Psoas muscle (tissue), 8 donors: ENCODE data around the gene TMEM121B. TPM values are rescaled to one million over a fixed set of nuclear protein-coding genes. Genes with fewer than 3 reads are reported as not detected.

Experiments used
- ATAC-seq, 4 donors: fragments of 200-7000 bp; cut with Tn5 transposase; one replicate each; pipeline ENCODE4 v1.9.1; 2020; ENCODE audit warnings: moderate library complexity in 3 of 4, mild to moderate bottlenecking in 2 of 4
- DNase-seq, 2 donors: peaks; one replicate each; pipeline ENCODE4 v3.0.0-alpha.2; 2020
- H3K27ac ChIP-seq: fragments of 200-600 bp; one replicate; pipeline ENCODE4 v1.8.0; 2022
- H3K27me3 ChIP-seq, 3 donors: fragments of 200-600 bp in 1 of 3; one replicate each; pipeline versions ENCODE4 v1.6.1 to v1.8.0; 2013 to 2022; ENCODE audit warnings: low read length in 2 of 3, mild to moderate bottlenecking in 2 of 3, moderate library complexity in 1 of 3; ENCODE audit not compliant: insufficient read depth in 3 of 3
- H3K36me3 ChIP-seq, 2 donors: fragments of 200-600 bp in 1 of 2; one replicate each; pipeline versions ENCODE4 v1.6.1 to v1.8.0; 2013 to 2022; ENCODE audit warnings: low read depth in 1 of 2, mild to moderate bottlenecking in 1 of 2, moderate library complexity in 1 of 2; ENCODE audit not compliant: insufficient read depth in 1 of 2
- H3K4me1 ChIP-seq: fragments of 200-600 bp; one replicate; pipeline ENCODE4 v1.8.0; 2022
- H3K4me3 ChIP-seq: fragments of 200-600 bp; one replicate; pipeline ENCODE4 v1.8.0; 2022; ENCODE audit warnings: mild to moderate bottlenecking
- H3K9me3 ChIP-seq: fragments of 200-600 bp; one replicate; pipeline ENCODE4 v1.8.0; 2022
- CTCF ChIP-seq: fragments of 200-600 bp; IDR thresholded peaks from one replicate; pipeline ENCODE4 v1.8.0; 2022; ENCODE audit warnings: antibody characterized with exemption
- whole genome bisulfite sequencing, 3 donors: extraction: QIAGEN DNeasy Blood & Tissue Kit; methylation state at CpG; one replicate each; pipeline versions ENCODE4 v1.1.6 to v1.1.7; 2013; 5-methylcytosine and 5-hydroxymethylcytosine counted together
- intact Hi-C, 2 donors: fragments of 100-400 bp; cut with DNase I; formaldehyde crosslinking; loops; one replicate each; pipeline versions ENCODE4 v1.11.0 to v1.14.2; 2022
- long read RNA-seq, 2 donors: library from polyadenylated mRNA; unstranded; transcript quantifications; one replicate each; pipeline ENCODE4 v2.0.0, GENCODE V29; 2021
- polyA plus RNA-seq, 3 donors: library from polyadenylated mRNA; stranded (reverse); fragments of 200-250 nt; gene quantifications; one replicate each; pipeline ENCODE4 v1.2.3, GENCODE V29; 2013
- total RNA-seq, 4 donors: library from RNA; stranded (reverse); fragmentation: NEBNext Ultra II Directional in 2 of 4; extraction: Animal tissue kit (Norgen Biotek cat#: 25700) in 2 of 4; gene quantifications; one replicate each; pipeline versions ENCODE4 v1.2.1 to v1.2.4, GENCODE V29; 2021 to 2023
- donor health status: healthy with polysubstance abuse.
- donor health status: DM: no; HTN: no; CAD: no; lungs with moderate emphysema.
- donor health status: Bipolar disorder and iron deficiency.
- donor health status: healthy.
- donor health status: DM: yes; HTN: yes; CAD: no.
- donor health status: DM: no; HTN: no; CAD: no.
- donor health status: DM: no; HTN: no; CAD: no.
- donor health status: DM: yes; HTN: yes; CAD: no.

TMEM121B gene
- under 1 TPM; 0.28 to 0.80 (median 0.64) TPM for total RNA-seq
- polyA plus RNA-seq = under 1 TPM; 0.03 to 0.14 (median 0.09) TPM
- long read RNA-seq, donor 1 = 0 reads
- long read RNA-seq, donor 2, full-length matches to known transcripts = 1 of 1 reads
- long read RNA-seq, donor 2, partial matches to known transcripts = 0 of 1 reads
- long read RNA-seq, donor 2, other reads (novel, unspliced or antisense) = 0 of 1 reads

GRCh38 chr22:17121233-17122195 is at the start of gene TMEM121B:
TSS of gene TMEM121B (minus strand) at chr22:17121360. CDS start at chr22:17121127, 233 bp downstream.
- Histone ChIP-seq H3K27ac (peak within 1 kb of the TSS; percentile 41), H3K4me3 (peak within 1 kb of the TSS; percentile 79), H3K27me3 (peaks cover 0 to 8% (median 0%) of the 10 kb centered on the region in 3 donors), H3K4me1 (peaks cover 5% of the 10 kb centered on the region), H3K9me3 (no peaks in the 10 kb centered on the region), H3K36me3 (no peaks in the 10 kb centered on the region)
- 5 to 12% (median 6%) methylated on average over 44 to 68 of the region's 69 CpGs for WGBS, 3 donors
- peak; percentile 62 to 82 (median 69) for ATAC-seq
- DNase-seq = peak; percentile 74 to 86
- no peak for TF ChIP-seq CTCF
- intact Hi-C loops = no loop called here

GRCh38 chr22:17167486-17167885 is 46.3 kb upstream of the TMEM121B start:
- DNase-seq = peak; percentile 65 to 88
- intact Hi-C loops = loop anchor here (5.0 kb wide), 2 partner anchors 50 to 90 kb away; no protein-coding TSS in a partner anchor
- Histone ChIP-seq H3K4me1 (peaks cover 13% of the 10 kb centered on the region), H3K27ac (no peak overlapping the region), H3K4me3 (peak overlapping the region; percentile 22), H3K9me3 (no peaks in the 10 kb centered on the region), H3K27me3 (no peaks in the 10 kb centered on the region), H3K36me3 (no peaks in the 10 kb centered on the region)
- WGBS, 3 donors = 7 to 22% (median 13%) methylated on average over 6 to 7 of the region's 7 CpGs
- no peak for TF ChIP-seq CTCF
- peak in 3 of 4 donors; percentile 30 to 57 (median 45) for ATAC-seq

GRCh38 chr22:17164392-17165024 is 43.3 kb upstream of the TMEM121B start:
- Histone ChIP-seq H3K27ac (no peak overlapping the region), H3K36me3 (no peaks in the 10 kb centered on the region), H3K4me3 (no peak overlapping the region), H3K9me3 (no peaks in the 10 kb centered on the region), H3K4me1 (peaks cover 12% of the 10 kb centered on the region), H3K27me3 (no peaks in the 10 kb centered on the region)
- ATAC-seq = no peak
- TF ChIP-seq CTCF = no peak
- no peak for DNase-seq
- WGBS, 3 donors = 88 to 93% (median 88%) methylated on average over 3 of the region's 3 CpGs
- intact Hi-C loops = loop anchor here (5.0 kb wide), 2 partner anchors 47 to 87 kb away; no protein-coding TSS in a partner anchor

- Histone ChIP-seq H3K27me3 (no peaks in the 10 kb centered on the region), H3K27ac (no peak overlapping the region), H3K4me1 (peaks cover 20% of the 10 kb centered on the region), H3K9me3 (no peaks in the 10 kb centered on the region), H3K36me3 (no peaks in the 10 kb centered on the region), H3K4me3 (no peak overlapping the region)
- intact Hi-C loops = no loop called here
- DNase-seq (no peak), ATAC-seq (no peak)
- WGBS, 3 donors = 71 to 93% (median 74%) methylated on average over 8 of the region's 8 CpGs
- TF ChIP-seq CTCF = no peak
Observed at GRCh38 chr22:17162731-17163130, 41.6 kb upstream of the TMEM121B start.
